ENCODE data around the gene ATIC.

The ATIC gene

GRCh38 chr2:215399067-215399716, 87.3 kb downstream of the ATIC start:
- no peak for DNase-seq (ENCODE audit: low read depth)

Data from ELR (cell line).